ENCODE measurements around the gene THOC6. TPM values are rescaled to one million over a fixed set of nuclear protein-coding genes. Genes with fewer than 3 reads are reported as not detected.

Gene THOC6
- total RNA-seq, 1 experiment from 2014 or later, result 58.5 TPM

- peak; percentile 64 for DNase-seq (ENCODE audit: low spot score)
Observed at GRCh38 chr16:2991566-2992261, 32.1 kb upstream of the THOC6 start.

GRCh38 chr16:2992383-2993081, 31.3 kb upstream of the THOC6 start:
- peak; percentile 63 for DNase-seq (ENCODE audit: low spot score)

DNA sequence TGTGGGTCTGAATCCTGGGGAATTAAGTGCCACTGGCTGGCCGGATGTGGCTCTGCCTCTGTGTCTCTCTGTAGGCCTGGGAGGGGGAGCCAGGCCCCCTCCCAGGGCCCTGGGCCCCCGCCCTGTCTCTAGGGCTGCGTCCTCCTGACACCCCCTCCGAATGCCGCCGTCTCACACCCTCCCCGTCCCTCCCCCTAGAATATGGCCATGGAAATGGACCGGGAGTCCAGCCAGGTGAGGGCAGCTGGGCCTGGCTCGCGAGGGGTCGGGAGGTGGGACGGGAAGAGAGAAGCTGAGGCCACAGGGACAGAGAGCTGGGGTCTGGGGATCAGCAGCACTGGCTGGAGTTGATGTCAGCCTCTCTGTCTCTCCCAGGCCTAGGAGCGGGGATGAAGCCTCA, 27.5 kb upstream of the THOC6 start:
- DNase-seq (ENCODE audit: low spot score), result no peak

- DNase-seq (ENCODE audit: low spot score), result no peak
Observed at GRCh38 chr16:2999929-3000328, 23.9 kb upstream of the THOC6 start.

- DNase-seq (ENCODE audit: low spot score), result no peak
Observed at GRCh38 chr16:3000540-3000939, 23.3 kb upstream of the THOC6 start.

DNA sequence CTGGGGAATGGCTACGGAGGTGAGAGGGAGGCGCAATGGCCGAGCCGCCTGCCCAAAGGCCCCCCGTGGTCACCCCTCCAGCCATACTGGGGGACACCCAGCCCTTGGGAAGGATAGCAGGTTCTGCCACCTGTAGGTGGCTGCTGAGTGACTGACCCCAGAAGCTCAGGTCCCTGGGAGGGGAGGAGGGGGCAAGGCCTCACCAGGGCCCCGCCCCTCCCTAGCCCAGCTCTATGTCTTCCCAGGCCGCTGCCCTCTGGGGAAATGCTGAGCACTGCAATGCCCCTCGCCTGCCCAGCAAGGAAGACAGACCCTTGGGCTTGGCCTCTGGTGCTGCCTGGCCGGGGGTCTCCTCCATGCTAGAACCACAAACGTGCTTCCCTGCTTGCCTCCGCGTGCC, 22.5 kb upstream of the THOC6 start:
- DNase-seq (ENCODE audit: low spot score), result no peak

DNA sequence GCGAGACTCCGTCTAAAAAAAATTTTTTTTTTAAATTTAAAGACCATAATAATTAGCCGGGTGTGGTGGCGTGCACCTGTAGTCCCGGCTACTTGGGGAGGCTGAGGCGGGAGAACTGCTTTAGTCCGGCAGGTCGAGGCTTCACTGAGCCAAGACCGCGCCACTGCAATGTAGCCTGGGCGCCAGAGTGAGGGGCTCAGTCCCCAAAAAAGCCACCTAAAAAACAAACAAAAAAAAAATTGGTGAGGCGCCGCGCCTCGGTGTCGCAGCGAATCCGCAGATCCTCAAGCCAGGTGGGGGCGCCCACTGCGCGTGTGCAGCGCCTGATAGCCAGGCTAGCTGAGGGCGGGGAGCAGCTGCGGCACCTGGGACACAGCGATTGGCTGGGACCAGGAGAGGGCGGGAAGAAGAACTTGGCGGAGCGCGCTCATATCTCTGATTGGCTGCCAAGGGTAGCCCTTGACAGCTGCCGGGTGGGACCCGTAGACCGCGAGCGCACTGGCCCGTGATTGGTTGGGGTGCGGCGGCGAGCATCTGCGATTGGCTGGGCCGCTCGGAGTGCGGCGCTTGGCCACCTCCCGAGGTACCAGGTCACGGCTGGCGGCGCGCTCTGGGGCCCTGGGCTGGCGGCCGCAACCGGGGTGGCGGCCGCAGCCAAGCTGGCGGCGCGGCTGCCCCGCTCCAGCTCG, 20.1 kb upstream of the THOC6 start:
- DNase-seq (ENCODE audit: low spot score), result peak; percentile 99

DNA sequence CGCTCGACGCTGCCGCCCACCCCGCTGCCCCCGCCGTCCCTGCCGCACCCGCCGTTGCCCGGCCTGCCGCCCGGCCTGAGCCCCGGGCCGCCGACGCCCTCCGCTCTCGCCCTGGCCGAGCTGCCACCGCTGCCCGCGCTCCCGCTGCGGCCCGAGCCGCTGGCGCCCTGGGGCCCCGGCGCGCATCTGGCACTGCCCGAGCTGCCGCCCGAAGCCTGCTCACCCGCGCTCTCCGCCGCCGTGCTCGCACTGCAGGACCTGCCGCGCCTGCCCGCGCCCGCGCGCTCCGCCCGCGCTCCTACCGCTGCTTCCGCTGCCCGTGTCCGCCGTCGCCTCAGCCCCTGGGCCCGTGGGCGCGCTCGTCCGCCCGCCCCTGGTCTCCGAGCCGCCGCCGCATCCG, 19.5 kb upstream of the THOC6 start:
- DNase-seq (ENCODE audit: low spot score), result peak; percentile 56

GRCh38 chr16:3004781-3005284, 19.0 kb upstream of the THOC6 start:
- DNase-seq (ENCODE audit: low spot score), result peak; percentile 65

GRCh38 chr16:3007059-3007956, 16.5 kb upstream of the THOC6 start:
- DNase-seq (ENCODE audit: low spot score), result peak; percentile 71

- peak; percentile 32 for DNase-seq (ENCODE audit: low spot score)
Observed at GRCh38 chr16:3007957-3008689, 15.7 kb upstream of the THOC6 start.

DNA sequence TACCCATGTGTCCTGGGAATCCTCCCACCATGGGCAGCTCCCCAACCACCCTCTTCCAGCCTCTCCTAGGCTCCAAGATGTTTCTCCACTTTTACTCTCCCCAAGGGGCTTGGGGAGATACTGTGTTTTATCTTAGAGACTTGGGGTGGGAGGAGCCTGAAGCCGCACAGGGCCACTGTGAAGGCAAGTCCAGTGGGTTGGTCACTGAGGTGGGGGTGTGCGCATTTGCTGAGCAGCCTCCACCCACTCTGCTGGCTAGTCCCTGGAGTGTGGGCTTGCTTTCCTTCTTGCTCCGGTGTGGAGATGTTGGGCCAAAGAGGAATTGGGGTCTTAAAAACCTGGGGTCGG, 15.2 kb upstream of the THOC6 start:
- no peak for DNase-seq (ENCODE audit: low spot score)

GRCh38 chr16:3009568-3010390, 14.1 kb upstream of the THOC6 start:
- peak; percentile 92 for DNase-seq (ENCODE audit: low spot score)

DNA sequence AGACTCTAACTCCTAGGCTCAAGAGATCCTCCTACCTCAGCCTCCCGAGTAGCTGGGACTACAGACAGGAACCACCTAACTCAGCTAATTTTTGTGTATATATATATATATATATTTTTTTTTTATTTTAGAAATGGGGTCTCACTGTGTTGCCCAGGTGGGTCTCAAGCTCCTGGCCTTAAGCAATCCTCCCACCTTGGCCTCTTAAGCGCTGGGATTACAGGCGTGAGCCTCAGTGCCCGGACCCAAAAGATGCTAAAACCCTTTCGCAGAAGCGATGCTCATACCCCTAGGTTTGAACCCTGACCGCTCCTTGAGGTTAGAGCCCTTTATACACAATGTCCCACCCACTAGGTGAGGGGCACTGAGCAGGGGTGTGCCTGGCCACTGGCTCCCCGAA, 13.3 kb upstream of the THOC6 start:
- DNase-seq (ENCODE audit: low spot score), result no peak

GRCh38 chr16:3012246-3012645, 11.6 kb upstream of the THOC6 start:
- peak; percentile 33 for DNase-seq (ENCODE audit: low spot score)

- peak; percentile 71 for DNase-seq (ENCODE audit: low spot score)
Observed at GRCh38 chr16:3012828-3013420, 10.9 kb upstream of the THOC6 start, which contains the start of gene CLDN9. TSS of gene CLDN9 (plus strand) at chr16:3012923. CDS start at chr16:3013363, 440 bp downstream.

DNA sequence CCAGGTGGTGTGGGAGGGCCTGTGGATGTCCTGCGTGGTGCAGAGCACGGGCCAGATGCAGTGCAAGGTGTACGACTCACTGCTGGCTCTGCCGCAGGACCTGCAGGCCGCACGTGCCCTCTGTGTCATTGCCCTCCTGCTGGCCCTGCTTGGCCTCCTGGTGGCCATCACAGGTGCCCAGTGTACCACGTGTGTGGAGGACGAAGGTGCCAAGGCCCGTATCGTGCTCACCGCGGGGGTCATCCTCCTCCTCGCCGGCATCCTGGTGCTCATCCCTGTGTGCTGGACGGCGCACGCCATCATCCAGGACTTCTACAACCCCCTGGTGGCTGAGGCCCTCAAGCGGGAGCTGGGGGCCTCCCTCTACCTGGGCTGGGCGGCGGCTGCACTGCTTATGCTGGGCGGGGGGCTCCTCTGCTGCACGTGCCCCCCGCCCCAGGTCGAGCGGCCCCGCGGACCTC, 10.3 kb upstream of the THOC6 start:
- peak; percentile 20 for DNase-seq (ENCODE audit: low spot score)

- no peak for DNase-seq (ENCODE audit: low spot score)
Observed at GRCh38 chr16:3013998-3014690, 9.7 kb upstream of the THOC6 start.

GRCh38 chr16:3014971-3015370, 8.9 kb upstream of the THOC6 start:
- DNase-seq (ENCODE audit: low spot score), result no peak

All from HT-29 (cell line).